Heart right ventricle (tissue), 16 donors: ENCODE data around the gene DNAJB6. TPM values are rescaled to one million over a fixed set of nuclear protein-coding genes. Genes with fewer than 3 reads are reported as not detected.

Source experiments
- ATAC-seq, 8 donors: fragments of 200-7000 bp; cut with Tn5 transposase; one replicate each; pipeline ENCODE4 v1.9.1; 2020; ENCODE audit warnings: mild to moderate bottlenecking in 8 of 8, moderate library complexity in 8 of 8, moderate number of reproducible peaks in 1 of 8
- DNase-seq, 2 donors: peaks; one replicate each; pipeline ENCODE4 v3.0.0-alpha.2; 2020
- H3K27ac ChIP-seq, 10 donors: fragments of 200-600 bp; sonication (generic) in 2 of 10; one replicate each; pipeline versions ENCODE4 v1.5.0 to v1.8.0; 2020 to 2022; ENCODE audit warnings: mild to moderate bottlenecking in 3 of 10
- H3K27me3 ChIP-seq, 7 donors: fragments of 200-600 bp; one replicate each; pipeline ENCODE4 v1.8.0; 2021 to 2022; ENCODE audit warnings: mild to moderate bottlenecking in 2 of 7
- H3K36me3 ChIP-seq, 9 donors: fragments of 200-600 bp; sonication (generic) in 1 of 9; one replicate each; pipeline versions ENCODE4 v1.5.0 to v1.8.0; 2020 to 2022; ENCODE audit warnings: mild to moderate bottlenecking in 2 of 9
- H3K4me1 ChIP-seq, 9 donors: fragments of 200-600 bp; sonication (generic) in 1 of 9; one replicate each; pipeline versions ENCODE4 v1.5.0 to v1.8.0; 2020 to 2022; ENCODE audit warnings: mild to moderate bottlenecking in 4 of 9
- H3K4me3 ChIP-seq, 10 donors: fragments of 200-600 bp; sonication (generic) in 2 of 10; one replicate each; pipeline versions ENCODE4 v1.5.0 to v1.8.0; 2020 to 2022; ENCODE audit warnings: mild to moderate bottlenecking in 7 of 10, moderate library complexity in 2 of 10
- H3K9me3 ChIP-seq, 11 donors: fragments of 200-600 bp in 10 of 11; sonication (generic) in 2 of 11; one replicate each; pipeline versions ENCODE4 v1.5.0 to v1.8.0; 2013 to 2022; ENCODE audit warnings: mild to moderate bottlenecking in 2 of 11, control low read depth in 1 of 11, moderate library complexity in 1 of 11
- CTCF ChIP-seq, 9 donors: fragments of 200-600 bp; sonication (generic) in 2 of 9; IDR thresholded peaks; one replicate each; pipeline versions ENCODE4 v1.5.0 to v1.8.0; 2021 to 2022; ENCODE audit warnings: antibody characterized with exemption in 9 of 9, mild to moderate bottlenecking in 5 of 9, moderate library complexity in 1 of 9
- WGBS, 2 donors: extraction: QIAGEN DNeasy Blood & Tissue Kit; methylation state at CpG; one replicate each; pipeline ENCODE4 v1.1.7; 2013; ENCODE audit warnings: inconsistent platforms in 1 of 2; 5-methylcytosine and 5-hydroxymethylcytosine counted together
- intact Hi-C, 10 donors: fragments of 100-400 bp; cut with DNase I; formaldehyde crosslinking; loops; one replicate each; pipeline versions ENCODE4 v1.11.1 to v1.14.2; 2022
- polyA plus RNA-seq, 2 donors: library from polyadenylated mRNA; stranded (reverse); fragments of 200-250 nt; gene quantifications; one replicate each; pipeline ENCODE4 v1.2.3, GENCODE V29; 2013
- total RNA-seq, 10 donors: library from RNA; stranded (reverse); fragmentation: NEBNext Ultra II Directional in 3 of 10; extraction: Animal tissue kit (Norgen Biotek cat#: 25700) in 3 of 10; gene quantifications; one replicate each; pipeline versions ENCODE4 v1.2.1 to v1.2.4, GENCODE V29; 2021 to 2023
- donor health status: Arrhythmogenic right ventricular cardiomyopathy.
- donor health status: ischemic (EF 13 %, LVEDD 7.1; RV severe dilation, severe dysfunction).
- donor health status: healthy with polysubstance abuse.
- donor health status: DM: no; HTN: yes; CAD: no.
- donor health status: DM: no; HTN: no; CAD: no.
- donor health status: ischemic (EF 25% LVEDD 6.9; RV normal size, moderate dysfunction).
- donor health status: ischemic (EF 25% LVEDD 5.7; RV mildly dilated, moderate dysfunction).
- donor health status: healthy.
- donor health status: DM: yes; HTN: yes; CAD: no.
- donor health status: Ischemic cardiomyopathy.
- donor health status: ischemic (EF 35%, LVEDD 5.7; RV mildly dilated, moderate dysfunction).
- donor health status: nonischemic (EF 11% LVEDD 7.7; RV severe dilation, severe dysfunction).
- donor health status: DM: yes; HTN: yes; CAD: no.
- donor health status: PGD.
- donor health status: ischemic (EF 29% LVEDD 5.4; RV normal size, mild dysfunction).
- donor health status: nonischemic (EF 23%, LVEDD 6.1; RV moderate dilation, normal function).

Gene DNAJB6
- total and polyA plus RNA-seq, 12 donors = 114 to 200 (median 183) TPM

GRCh38 chr7:157434701-157435100, 97.9 kb downstream of the DNAJB6 start:
- 76 to 80% methylated on average over 8 of the region's 8 CpGs for WGBS, 2 donors
- intact Hi-C loops = loop anchor here in 9 of 10 donors (5.0 to 10.0 kb wide), 7 partner anchors 438 to 973 kb away; no protein-coding TSS in a partner anchor
- TF ChIP-seq CTCF (IDR thresholded peaks at IDR 0.05) = no peak
- Histone ChIP-seq H3K27ac (no peak overlapping the region), H3K4me3 (no peak overlapping the region), H3K36me3 (no peaks in the 10 kb centered on the region), H3K27me3 (no peaks in the 10 kb centered on the region), H3K4me1 (peaks cover 0 to 11% (median 8%) of the 10 kb centered on the region in 9 donors), H3K9me3 (no peaks in the 10 kb centered on the region)
- ATAC-seq = no peak
- no peak for DNase-seq

GRCh38 chr7:157436076-157436475, 99.3 kb downstream of the DNAJB6 start:
- H3K36me3 ChIP-seq = no peaks in the 10 kb centered on the region
- no peaks in the 10 kb centered on the region for H3K9me3 ChIP-seq
- H3K27ac ChIP-seq = no peak overlapping the region
- DNase-seq (no peak), ATAC-seq (no peak)
- no peaks in the 10 kb centered on the region for H3K27me3 ChIP-seq
- peaks cover 0 to 11% (median 8%) of the 10 kb centered on the region in 9 donors for H3K4me1 ChIP-seq
- intact Hi-C loops = loop anchor here in 3 of 10 donors (10.0 kb wide), 4 partner anchors 439 to 969 kb away; no protein-coding TSS in a partner anchor
- no peak for TF ChIP-seq CTCF (IDR thresholded peaks at IDR 0.05)
- no peak overlapping the region for H3K4me3 ChIP-seq
- WGBS, 2 donors = 49 to 60% methylated on average over 11 of the region's 11 CpGs

GRCh38 chr7:157436763-157437480, 100.1 kb downstream of the DNAJB6 start:
- Histone ChIP-seq H3K9me3 (no peaks in the 10 kb centered on the region), H3K4me1 (peaks cover 0 to 11% (median 8%) of the 10 kb centered on the region in 9 donors), H3K36me3 (no peaks in the 10 kb centered on the region), H3K27ac (no peak overlapping the region), H3K4me3 (no peak overlapping the region), H3K27me3 (no peaks in the 10 kb centered on the region)
- 71 to 74% methylated on average over 13 of the region's 13 CpGs for WGBS, 2 donors
- TF ChIP-seq CTCF (IDR thresholded peaks at IDR 0.05) = no peak
- ATAC-seq (no peak), DNase-seq (no peak)
- intact Hi-C loops = loop anchor here in 3 of 10 donors (10.0 kb wide), 4 partner anchors 438 to 968 kb away; no protein-coding TSS in a partner anchor

- Histone ChIP-seq H3K4me3 (no peak overlapping the region), H3K27me3 (no peaks in the 10 kb centered on the region), H3K27ac (no peak overlapping the region), H3K4me1 (peaks cover 0 to 5% (median 3%) of the 10 kb centered on the region in 9 donors), H3K36me3 (no peaks in the 10 kb centered on the region), H3K9me3 (no peaks in the 10 kb centered on the region)
- ATAC-seq = no peak
- 59 to 73% methylated on average over 9 of the region's 9 CpGs for WGBS, 2 donors
- no peak for TF ChIP-seq CTCF (IDR thresholded peaks at IDR 0.05)
- DNase-seq = no peak
- intact Hi-C loops = loop anchor here in 3 of 10 donors (10.0 kb wide), 4 partner anchors 437 to 967 kb away; no protein-coding TSS in a partner anchor
Measured at GRCh38 chr7:157437519-157438061, 100.8 kb downstream of the DNAJB6 start.
